Hypothalamus (tissue), 51 donors: ENCODE measurements around the gene RGS10.

Source experiments
- DNase-seq, 51 donors: peaks; one replicate each; lab custom pipeline; 2025; lab: John Stamatoyannopoulos, UW

The RGS10 gene

GRCh38 chr10:119499677-119500002 lies 42.9 kb downstream of the RGS10 start:
- DNase-seq, result no peak

GRCh38 chr10:119498889-119499676 lies 43.4 kb downstream of the RGS10 start:
- DNase-seq, result no peak

GRCh38 chr10:119497243-119497642 lies 45.3 kb downstream of the RGS10 start:
- no peak for DNase-seq

- DNase-seq, result no peak
Observed at GRCh38 chr10:119496273-119496672, 46.2 kb downstream of the RGS10 start.

- no peak for DNase-seq
Observed at GRCh38 chr10:119495545-119495944, 47.0 kb downstream of the RGS10 start.

- DNase-seq, result no peak
Observed at GRCh38 chr10:119495021-119495505, 47.5 kb downstream of the RGS10 start.

GRCh38 chr10:119494236-119495020 lies 48.1 kb downstream of the RGS10 start:
- no peak for DNase-seq

GRCh38 chr10:119493155-119493554 lies 49.4 kb downstream of the RGS10 start:
- no peak for DNase-seq

GRCh38 chr10:119491966-119492757 lies 50.4 kb downstream of the RGS10 start:
- no peak for DNase-seq

- DNase-seq, result no peak
Observed at GRCh38 chr10:119489991-119490326, 52.6 kb downstream of the RGS10 start.

GRCh38 chr10:119488675-119489074 lies 53.8 kb downstream of the RGS10 start:
- no peak for DNase-seq

GRCh38 chr10:119483839-119484238 lies 58.7 kb downstream of the RGS10 start:
- DNase-seq, result no peak

GRCh38 chr10:119483001-119483400 lies 59.5 kb downstream of the RGS10 start:
- no peak for DNase-seq

- DNase-seq, result no peak
Observed at GRCh38 chr10:119481781-119482426, 60.6 kb downstream of the RGS10 start.

- no peak for DNase-seq
Observed at GRCh38 chr10:119480667-119481066, 61.9 kb downstream of the RGS10 start.

GRCh38 chr10:119479532-119479931 lies 63.0 kb downstream of the RGS10 start:
- no peak for DNase-seq

GRCh38 chr10:119478811-119479341 lies 63.6 kb downstream of the RGS10 start:
- peak in 1 of 51 donors; percentile 26 for DNase-seq

GRCh38 chr10:119478111-119478802 lies 64.3 kb downstream of the RGS10 start:
- no peak for DNase-seq

GRCh38 chr10:119477444-119477843 lies 65.1 kb downstream of the RGS10 start:
- DNase-seq, result no peak

GRCh38 chr10:119474606-119475005 lies 67.9 kb downstream of the RGS10 start:
- no peak for DNase-seq
